ENCODE measurements around the gene LEFTY1. TPM values are rescaled to one million over a fixed set of nuclear protein-coding genes. Genes with fewer than 3 reads are reported as not detected.

LEFTY1 gene
- polyA plus RNA-seq, 1 donor from 2014 or later = 4.1 TPM

GRCh38 chr1:225853441-225853840 lies 35.5 kb downstream of the LEFTY1 start:
- H3K27me3 ChIP-seq (ENCODE audit: insufficient read depth, low read depth, low read length) = no peaks in the 10 kb centered on the region
- no peak overlapping the region for H3K9ac ChIP-seq (ENCODE audit: low read length)
- H3K9me3 ChIP-seq (ENCODE audit: low read length) = no peaks in the 10 kb centered on the region
- H4K20me1 ChIP-seq (ENCODE audit: insufficient read depth) = no peaks in the 10 kb centered on the region
- H3K4me3 ChIP-seq (ENCODE audit: low read length) = no peak overlapping the region
- H3K79me2 ChIP-seq (replicated peaks; ENCODE audit: insufficient read depth, low read length) = no peaks in the 10 kb centered on the region
- H3F3A ChIP-seq (ENCODE audit: insufficient read depth, low read length, poor library complexity, severe bottlenecking) = no peaks in the 10 kb centered on the region
- H3K4me2 ChIP-seq (ENCODE audit: low read length) = no peak overlapping the region
- TF ChIP-seq, protein P1, sequence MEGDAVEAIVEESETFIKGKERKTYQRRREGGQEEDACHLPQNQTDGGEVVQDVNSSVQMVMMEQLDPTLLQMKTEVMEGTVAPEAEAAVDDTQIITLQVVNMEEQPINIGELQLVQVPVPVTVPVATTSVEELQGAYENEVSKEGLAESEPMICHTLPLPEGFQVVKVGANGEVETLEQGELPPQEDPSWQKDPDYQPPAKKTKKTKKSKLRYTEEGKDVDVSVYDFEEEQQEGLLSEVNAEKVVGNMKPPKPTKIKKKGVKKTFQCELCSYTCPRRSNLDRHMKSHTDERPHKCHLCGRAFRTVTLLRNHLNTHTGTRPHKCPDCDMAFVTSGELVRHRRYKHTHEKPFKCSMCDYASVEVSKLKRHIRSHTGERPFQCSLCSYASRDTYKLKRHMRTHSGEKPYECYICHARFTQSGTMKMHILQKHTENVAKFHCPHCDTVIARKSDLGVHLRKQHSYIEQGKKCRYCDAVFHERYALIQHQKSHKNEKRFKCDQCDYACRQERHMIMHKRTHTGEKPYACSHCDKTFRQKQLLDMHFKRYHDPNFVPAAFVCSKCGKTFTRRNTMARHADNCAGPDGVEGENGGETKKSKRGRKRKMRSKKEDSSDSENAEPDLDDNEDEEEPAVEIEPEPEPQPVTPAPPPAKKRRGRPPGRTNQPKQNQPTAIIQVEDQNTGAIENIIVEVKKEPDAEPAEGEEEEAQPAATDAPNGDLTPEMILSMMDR (IDR thresholded peaks at IDR 0.05; ENCODE audit: poor library complexity, severe bottlenecking) = no peak
- no peak for TF ChIP-seq EZH2 (IDR thresholded peaks at IDR 0.05; ENCODE audit: borderline replicate concordance, insufficient read depth, low read length, poor library complexity, severe bottlenecking)
- TF ChIP-seq SMC3 (conservative IDR thresholded peaks at IDR 0.05; ENCODE audit: poor library complexity) = no peak
- TF ChIP-seq RAD21 (conservative IDR thresholded peaks at IDR 0.05) = no peak
- TF ChIP-seq TAF1 (IDR thresholded peaks at IDR 0.05; ENCODE audit: low read depth) = no peak
- TF ChIP-seq EP300 (conservative IDR thresholded peaks at IDR 0.05; ENCODE audit: poor library complexity, severe bottlenecking) = no peak
- TF ChIP-seq REST (IDR thresholded peaks at IDR 0.05; ENCODE audit: borderline replicate concordance) = no peak
- TF ChIP-seq POLR2AphosphoS5 (IDR thresholded peaks at IDR 0.05) = no peak
- no peak for TF ChIP-seq MXI1 (conservative IDR thresholded peaks at IDR 0.05; ENCODE audit: poor library complexity, severe bottlenecking)
- no peak overlapping the region for H2AFZ ChIP-seq (ENCODE audit: low read depth, low read length)
- no peaks in the 10 kb centered on the region for H3K36me3 ChIP-seq (ENCODE audit: insufficient read depth, low read length)
- no peak overlapping the region for H3K27ac ChIP-seq (ENCODE audit: low read length)
- no peaks in the 10 kb centered on the region for H3K9me2 ChIP-seq (ENCODE audit: insufficient read depth, low read length)

- Histone ChIP-seq H2AFZ (ENCODE audit: low read depth, low read length) (no peak overlapping the region), H3K9ac (ENCODE audit: low read length) (no peak overlapping the region)
These were observed 36.4 kb downstream of the LEFTY1 start for GRCh38 chr1:225852413-225853124.

More at GRCh38 chr1:225852413-225853124, 36.4 kb downstream of the LEFTY1 start:
- H3K9me2 ChIP-seq (ENCODE audit: insufficient read depth, low read length) = no peaks in the 10 kb centered on the region
- no peaks in the 10 kb centered on the region for H3K79me2 ChIP-seq (replicated peaks; ENCODE audit: insufficient read depth, low read length)
- no peaks in the 10 kb centered on the region for H3K36me3 ChIP-seq (ENCODE audit: insufficient read depth, low read length)
- no peaks in the 10 kb centered on the region for H3F3A ChIP-seq (ENCODE audit: insufficient read depth, low read length, poor library complexity, severe bottlenecking)
- H4K20me1 ChIP-seq (ENCODE audit: insufficient read depth) = no peaks in the 10 kb centered on the region
- no peaks in the 10 kb centered on the region for H3K27me3 ChIP-seq (ENCODE audit: insufficient read depth, low read depth, low read length)
- H3K4me3 ChIP-seq (ENCODE audit: low read length) = no peak overlapping the region
- H3K9me3 ChIP-seq (ENCODE audit: low read length) = no peaks in the 10 kb centered on the region
- TF ChIP-seq MXI1 (conservative IDR thresholded peaks at IDR 0.05; ENCODE audit: poor library complexity, severe bottlenecking) = no peak
- TF ChIP-seq EZH2 (IDR thresholded peaks at IDR 0.05; ENCODE audit: borderline replicate concordance, insufficient read depth, low read length, poor library complexity, severe bottlenecking) = no peak
- no peak for TF ChIP-seq REST (IDR thresholded peaks at IDR 0.05; ENCODE audit: borderline replicate concordance)
- no peak for TF ChIP-seq POLR2AphosphoS5 (IDR thresholded peaks at IDR 0.05)
- no peak for TF ChIP-seq SMC3 (conservative IDR thresholded peaks at IDR 0.05; ENCODE audit: poor library complexity)
- TF ChIP-seq EP300 (conservative IDR thresholded peaks at IDR 0.05; ENCODE audit: poor library complexity, severe bottlenecking) = no peak
- TF ChIP-seq TAF1 (IDR thresholded peaks at IDR 0.05; ENCODE audit: low read depth) = no peak
- TF ChIP-seq, protein P1 (IDR thresholded peaks at IDR 0.05; ENCODE audit: poor library complexity, severe bottlenecking) = no peak
- TF ChIP-seq RAD21 (conservative IDR thresholded peaks at IDR 0.05) = no peak
- no peak overlapping the region for H3K27ac ChIP-seq (ENCODE audit: low read length)
- H3K4me2 ChIP-seq (ENCODE audit: low read length) = no peak overlapping the region
